ENCODE results near the gene RHOU. TPM values are rescaled to one million over a fixed set of nuclear protein-coding genes. Genes with fewer than 3 reads are reported as not detected.
A peak's percentile ranks its signal among the peaks of the same experiment; 100 is the strongest.

The RHOU gene
- total and polyA plus RNA-seq, 2 donors (not counting 1 experiment from before 2014, with no cell fraction given), result 0.23 to 11.4 TPM

DNA sequence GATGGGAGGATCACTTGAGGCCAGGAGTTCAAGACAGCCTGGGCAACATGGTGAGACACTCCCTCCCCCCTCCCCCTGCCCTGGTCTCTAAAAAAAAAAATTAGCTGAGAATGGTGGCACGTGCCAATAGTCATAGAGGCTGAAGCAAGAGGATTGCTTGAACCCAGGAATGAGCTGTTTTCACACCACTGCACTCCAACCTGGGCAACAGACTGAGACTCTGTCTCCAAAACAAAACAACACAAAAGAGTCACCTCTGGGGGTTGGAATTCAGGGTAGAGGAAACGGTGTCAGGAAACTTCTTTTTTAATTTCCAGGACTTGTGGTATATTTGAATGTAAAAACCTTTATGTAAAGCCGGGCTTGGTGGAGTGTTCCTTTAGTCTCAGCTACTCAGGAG, 43.2 kb downstream of the RHOU start:
- TF ChIP-seq EZH2 (IDR thresholded peaks at IDR 0.05; ENCODE audit: low read length, missing control alignments), result no peak
- TF ChIP-seq, protein P1, sequence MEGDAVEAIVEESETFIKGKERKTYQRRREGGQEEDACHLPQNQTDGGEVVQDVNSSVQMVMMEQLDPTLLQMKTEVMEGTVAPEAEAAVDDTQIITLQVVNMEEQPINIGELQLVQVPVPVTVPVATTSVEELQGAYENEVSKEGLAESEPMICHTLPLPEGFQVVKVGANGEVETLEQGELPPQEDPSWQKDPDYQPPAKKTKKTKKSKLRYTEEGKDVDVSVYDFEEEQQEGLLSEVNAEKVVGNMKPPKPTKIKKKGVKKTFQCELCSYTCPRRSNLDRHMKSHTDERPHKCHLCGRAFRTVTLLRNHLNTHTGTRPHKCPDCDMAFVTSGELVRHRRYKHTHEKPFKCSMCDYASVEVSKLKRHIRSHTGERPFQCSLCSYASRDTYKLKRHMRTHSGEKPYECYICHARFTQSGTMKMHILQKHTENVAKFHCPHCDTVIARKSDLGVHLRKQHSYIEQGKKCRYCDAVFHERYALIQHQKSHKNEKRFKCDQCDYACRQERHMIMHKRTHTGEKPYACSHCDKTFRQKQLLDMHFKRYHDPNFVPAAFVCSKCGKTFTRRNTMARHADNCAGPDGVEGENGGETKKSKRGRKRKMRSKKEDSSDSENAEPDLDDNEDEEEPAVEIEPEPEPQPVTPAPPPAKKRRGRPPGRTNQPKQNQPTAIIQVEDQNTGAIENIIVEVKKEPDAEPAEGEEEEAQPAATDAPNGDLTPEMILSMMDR (conservative IDR thresholded peaks at IDR 0.05 in 1 of 2, IDR thresholded peaks at IDR 0.05 in 1 of 2; ENCODE audit: low read depth in 1 of 2, low read length in 2 of 2), result no peak
- no peak overlapping the region for H3K4me2 ChIP-seq (ENCODE audit: extremely low read depth, insufficient read depth, low read length)
- no peaks in the 10 kb centered on the region for H3K36me3 ChIP-seq (ENCODE audit: control insufficient read depth, insufficient read depth, low read length)
- no peak for DNase-seq (ENCODE audit: low read depth in 2 of 2)
- H3K27ac ChIP-seq (ENCODE audit: insufficient read depth, low read length), result no peak overlapping the region
- H3K27me3 ChIP-seq (ENCODE audit: control insufficient read depth, insufficient read depth, low read length), result no peaks in the 10 kb centered on the region
- H4K20me1 ChIP-seq (ENCODE audit: control insufficient read depth, extremely low read depth, insufficient read depth, low read length), result no peaks in the 10 kb centered on the region
- no peak overlapping the region for H3K9ac ChIP-seq (ENCODE audit: insufficient read depth, low read length)
- H3K79me2 ChIP-seq (ENCODE audit: control insufficient read depth, insufficient read depth, low read length), result no peaks in the 10 kb centered on the region
- no peak overlapping the region for H2AFZ ChIP-seq (ENCODE audit: low read length)
- no peaks in the 10 kb centered on the region for H3K9me3 ChIP-seq (ENCODE audit: control insufficient read depth, insufficient read depth, low read depth, low read length)
- H3K4me1 ChIP-seq (ENCODE audit: control insufficient read depth, extremely low read depth, insufficient read depth, low read length), result no peaks in the 10 kb centered on the region
- no peak overlapping the region for H3K4me3 ChIP-seq (replicated peaks in 1 of 4; ENCODE audit: control extremely low read depth in 1 of 4, insufficient read depth in 1 of 4, low read depth in 3 of 4, low read length in 4 of 4)

DNA sequence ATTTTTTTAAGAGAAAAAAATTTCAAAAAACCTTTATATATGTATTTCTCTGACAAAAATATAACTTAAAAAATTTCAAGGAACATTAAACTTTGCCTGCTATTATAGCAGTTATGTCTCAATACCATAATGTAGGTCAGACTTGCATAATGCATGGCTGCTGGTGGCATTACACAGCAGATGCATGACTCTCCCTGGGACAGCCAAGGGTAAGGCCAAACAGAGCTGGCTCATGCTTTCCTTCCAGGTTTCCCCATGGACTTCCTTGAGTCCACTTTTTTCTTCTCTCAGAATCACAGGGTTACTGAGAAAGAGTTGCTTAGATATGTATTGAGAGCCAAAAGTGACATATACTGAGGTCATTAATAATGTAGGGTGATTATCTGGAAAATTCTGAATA, 43.7 kb downstream of the RHOU start:
- Histone ChIP-seq H3K9me3 (ENCODE audit: control insufficient read depth, insufficient read depth, low read depth, low read length) (no peaks in the 10 kb centered on the region), H3K27ac (ENCODE audit: insufficient read depth, low read length) (no peak overlapping the region), H3K9ac (ENCODE audit: insufficient read depth, low read length) (no peak overlapping the region), H3K4me3 (replicated peaks in 1 of 4; ENCODE audit: control extremely low read depth in 1 of 4, insufficient read depth in 1 of 4, low read depth in 3 of 4, low read length in 4 of 4) (no peak overlapping the region), H3K4me2 (ENCODE audit: extremely low read depth, insufficient read depth, low read length) (no peak overlapping the region), H3K36me3 (ENCODE audit: control insufficient read depth, insufficient read depth, low read length) (no peaks in the 10 kb centered on the region), H3K79me2 (ENCODE audit: control insufficient read depth, insufficient read depth, low read length) (no peaks in the 10 kb centered on the region), H3K27me3 (ENCODE audit: control insufficient read depth, insufficient read depth, low read length) (no peaks in the 10 kb centered on the region), H4K20me1 (ENCODE audit: control insufficient read depth, extremely low read depth, insufficient read depth, low read length) (no peaks in the 10 kb centered on the region), H3K4me1 (ENCODE audit: control insufficient read depth, extremely low read depth, insufficient read depth, low read length) (no peaks in the 10 kb centered on the region), H2AFZ (ENCODE audit: low read length) (no peak overlapping the region)
- no peak for TF ChIP-seq EZH2 (IDR thresholded peaks at IDR 0.05; ENCODE audit: low read length, missing control alignments)
- TF ChIP-seq, protein P1 (conservative IDR thresholded peaks at IDR 0.05 in 1 of 2, IDR thresholded peaks at IDR 0.05 in 1 of 2; ENCODE audit: low read depth in 1 of 2, low read length in 2 of 2), result no peak
- no peak for DNase-seq (ENCODE audit: low read depth in 2 of 2)

DNA sequence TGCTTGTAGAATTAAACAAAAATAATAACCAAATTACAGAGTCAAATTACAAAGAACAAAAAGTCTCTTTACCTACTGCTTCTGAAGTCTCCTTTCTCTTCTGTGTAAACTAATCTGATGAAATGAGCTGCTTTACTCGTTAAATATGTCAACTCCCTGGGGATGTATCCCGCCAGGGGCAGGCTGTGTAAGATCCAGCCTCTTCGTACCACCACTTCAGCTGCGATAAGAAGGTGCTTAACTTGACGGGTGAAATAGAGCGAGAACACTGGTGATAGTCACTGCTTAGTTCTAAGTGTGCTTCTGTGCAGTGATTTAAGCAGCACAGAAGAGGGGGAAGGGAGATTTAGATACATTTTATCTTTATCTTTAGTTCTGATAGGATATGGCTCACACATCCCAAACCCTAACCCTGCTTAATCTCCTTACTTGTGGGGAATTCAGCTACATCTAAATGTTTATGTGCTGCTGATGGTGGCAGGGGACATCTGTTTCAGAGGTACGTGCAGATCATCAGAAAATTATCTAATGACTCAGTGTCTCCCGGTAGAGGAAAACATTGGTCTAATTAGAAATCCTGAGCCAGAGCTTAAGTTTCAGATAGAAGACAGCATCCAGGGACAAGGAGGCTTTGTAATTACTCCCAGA, 46.0 kb downstream of the RHOU start:
- no peaks in the 10 kb centered on the region for H3K79me2 ChIP-seq (ENCODE audit: control insufficient read depth, insufficient read depth, low read length)
- no peak overlapping the region for H3K27ac ChIP-seq (ENCODE audit: insufficient read depth, low read length)
- no peak overlapping the region for H3K4me3 ChIP-seq (replicated peaks in 1 of 4; ENCODE audit: control extremely low read depth in 1 of 4, insufficient read depth in 1 of 4, low read depth in 3 of 4, low read length in 4 of 4)
- no peak overlapping the region for H3K9ac ChIP-seq (ENCODE audit: insufficient read depth, low read length)
- H3K27me3 ChIP-seq (ENCODE audit: control insufficient read depth, insufficient read depth, low read length), result no peaks in the 10 kb centered on the region
- no peaks in the 10 kb centered on the region for H3K4me1 ChIP-seq (ENCODE audit: control insufficient read depth, extremely low read depth, insufficient read depth, low read length)
- H4K20me1 ChIP-seq (ENCODE audit: control insufficient read depth, extremely low read depth, insufficient read depth, low read length), result no peaks in the 10 kb centered on the region
- no peak overlapping the region for H2AFZ ChIP-seq (ENCODE audit: low read length)
- no peak overlapping the region for H3K4me2 ChIP-seq (ENCODE audit: extremely low read depth, insufficient read depth, low read length)
- TF ChIP-seq EZH2 (IDR thresholded peaks at IDR 0.05; ENCODE audit: low read length, missing control alignments), result no peak
- TF ChIP-seq, protein P1 (conservative IDR thresholded peaks at IDR 0.05 in 1 of 2, IDR thresholded peaks at IDR 0.05 in 1 of 2; ENCODE audit: low read depth in 1 of 2, low read length in 2 of 2), result no peak
- no peaks in the 10 kb centered on the region for H3K9me3 ChIP-seq (ENCODE audit: control insufficient read depth, insufficient read depth, low read depth, low read length)
- DNase-seq (ENCODE audit: low read depth in 2 of 2), result peak in 1 of 2 donors; percentile 28
- H3K36me3 ChIP-seq (ENCODE audit: control insufficient read depth, insufficient read depth, low read length), result no peaks in the 10 kb centered on the region
